ENCODE data around the gene MEIS2. TPM values are rescaled to one million over a fixed set of nuclear protein-coding genes. Genes with fewer than 3 reads are reported as not detected.

Gene MEIS2
- total RNA-seq, 1 donor from 2014 or later = 6.0 TPM

GRCh38 chr15:36860792-36861191 is 239.6 kb downstream of the MEIS2 start:
- Mint-ChIP-seq H3K4me3 (ENCODE audit: unreplicated experiment) (no peak overlapping the region), H3K4me1 (ENCODE audit: low read depth, unreplicated experiment) (no peaks in the 10 kb centered on the region), H3K27ac (ENCODE audit: unreplicated experiment) (no peak overlapping the region), H3K9me3 (ENCODE audit: unreplicated experiment) (no peaks in the 10 kb centered on the region), H3K27me3 (ENCODE audit: unreplicated experiment) (no peaks in the 10 kb centered on the region), H3K36me3 (ENCODE audit: unreplicated experiment) (no peaks in the 10 kb centered on the region)
- DNase-seq = no peak
- TF ChIP-seq CTCF (IDR thresholded peaks at IDR 0.05; ENCODE audit: partially characterized antibody, unreplicated experiment) = no peak

GRCh38 chr15:36858423-36858822 is 241.9 kb downstream of the MEIS2 start:
- Mint-ChIP-seq H3K27me3 (ENCODE audit: unreplicated experiment) (no peaks in the 10 kb centered on the region), H3K4me1 (ENCODE audit: low read depth, unreplicated experiment) (no peaks in the 10 kb centered on the region), H3K27ac (ENCODE audit: unreplicated experiment) (no peak overlapping the region), H3K9me3 (ENCODE audit: unreplicated experiment) (no peaks in the 10 kb centered on the region), H3K36me3 (ENCODE audit: unreplicated experiment) (no peaks in the 10 kb centered on the region), H3K4me3 (ENCODE audit: unreplicated experiment) (no peak overlapping the region)
- TF ChIP-seq CTCF (IDR thresholded peaks at IDR 0.05; ENCODE audit: partially characterized antibody, unreplicated experiment) = no peak
- DNase-seq = no peak

- H3K27me3 Mint-ChIP-seq (ENCODE audit: unreplicated experiment) = no peaks in the 10 kb centered on the region
These were observed 243.9 kb downstream of the MEIS2 start for GRCh38 chr15:36856339-36856973.

DNA sequence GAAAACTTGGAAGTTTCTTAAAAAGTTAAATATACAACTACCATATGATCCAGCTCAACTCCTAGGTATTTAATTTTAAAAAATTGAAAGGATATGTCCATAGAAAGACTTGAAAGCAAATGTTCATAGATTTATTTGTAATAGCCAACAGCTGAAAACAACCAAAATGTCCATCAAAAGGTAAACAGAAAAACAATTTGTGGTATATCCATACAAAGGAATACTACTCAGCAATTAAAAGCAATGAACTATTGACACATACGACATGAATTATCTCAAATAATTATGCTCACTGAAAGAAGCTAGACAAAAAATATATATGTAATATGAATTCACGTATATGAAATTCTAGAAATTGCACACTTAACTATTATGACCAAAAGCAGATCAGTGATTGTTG is 249.5 kb downstream of the MEIS2 start:
- TF ChIP-seq CTCF (IDR thresholded peaks at IDR 0.05; ENCODE audit: partially characterized antibody, unreplicated experiment) = no peak
- Mint-ChIP-seq H3K4me3 (ENCODE audit: unreplicated experiment) (no peak overlapping the region), H3K27me3 (ENCODE audit: unreplicated experiment) (no peaks in the 10 kb centered on the region), H3K4me1 (ENCODE audit: low read depth, unreplicated experiment) (no peaks in the 10 kb centered on the region), H3K36me3 (ENCODE audit: unreplicated experiment) (no peaks in the 10 kb centered on the region), H3K27ac (ENCODE audit: unreplicated experiment) (no peak overlapping the region), H3K9me3 (ENCODE audit: unreplicated experiment) (no peaks in the 10 kb centered on the region)
- DNase-seq = no peak

More at GRCh38 chr15:36856339-36856973, 243.9 kb downstream of the MEIS2 start:
- Mint-ChIP-seq H3K4me1 (ENCODE audit: low read depth, unreplicated experiment) (no peaks in the 10 kb centered on the region), H3K36me3 (ENCODE audit: unreplicated experiment) (no peaks in the 10 kb centered on the region), H3K9me3 (ENCODE audit: unreplicated experiment) (no peaks in the 10 kb centered on the region), H3K4me3 (ENCODE audit: unreplicated experiment) (no peak overlapping the region), H3K27ac (ENCODE audit: unreplicated experiment) (no peak overlapping the region)
- no peak for DNase-seq
- no peak for TF ChIP-seq CTCF (IDR thresholded peaks at IDR 0.05; ENCODE audit: partially characterized antibody, unreplicated experiment)

- Mint-ChIP-seq H3K36me3 (ENCODE audit: unreplicated experiment) (no peaks in the 10 kb centered on the region), H3K27ac (ENCODE audit: unreplicated experiment) (no peak overlapping the region), H3K27me3 (ENCODE audit: unreplicated experiment) (no peaks in the 10 kb centered on the region), H3K9me3 (ENCODE audit: unreplicated experiment) (no peaks in the 10 kb centered on the region), H3K4me3 (ENCODE audit: unreplicated experiment) (no peak overlapping the region), H3K4me1 (ENCODE audit: low read depth, unreplicated experiment) (peaks cover 5% of the 10 kb centered on the region)
- no peak for TF ChIP-seq CTCF (IDR thresholded peaks at IDR 0.05; ENCODE audit: partially characterized antibody, unreplicated experiment)
- no peak for DNase-seq
These were observed 255.1 kb downstream of the MEIS2 start for GRCh38 chr15:36845270-36845669.
